Transverse colon (tissue), 4 donors: Measurements from ENCODE around the gene SLAMF1. TPM values are rescaled to one million over a fixed set of nuclear protein-coding genes. Genes with fewer than 3 reads are reported as not detected.

Experiments used
- DNase-seq: peaks from one replicate; pipeline ENCODE4 v3.0.0-alpha.2; 2019
- H3K27ac ChIP-seq, 4 donors: fragments of 200-600 bp; sonication (generic); 2 replicates each; pipeline ENCODE4 v1.5.1; 2016 to 2018; ENCODE audit warnings: inconsistent platforms in 4 of 4
- H3K27me3 ChIP-seq: fragments of 200-600 bp; sonication (generic); 2 replicates; pipeline ENCODE4 v1.5.1; 2017; ENCODE audit warnings: inconsistent platforms
- H3K36me3 ChIP-seq, 4 donors: fragments of 200-600 bp; sonication (generic); 2 replicates each; pipeline ENCODE4 v1.5.1; 2017 to 2019; ENCODE audit warnings: inconsistent platforms in 4 of 4
- H3K4me1 ChIP-seq, 4 donors: fragments of 200-600 bp; sonication (generic); 2 replicates each; pipeline ENCODE4 v1.5.1; 2017 to 2020; ENCODE audit warnings: inconsistent platforms in 4 of 4
- H3K4me3 ChIP-seq, 4 donors: fragments of 200-600 bp; sonication (generic); 1 replicate in 1 of 4; 2 replicates in 3 of 4; pipeline versions ENCODE4 v1.5.1 to v1.6.1; 2017 to 2019; ENCODE audit warnings: inconsistent platforms in 4 of 4
- H3K9me3 ChIP-seq, 2 donors: fragments of 200-600 bp; sonication (generic); 2 replicates each; pipeline ENCODE4 v1.5.1; 2017 to 2019; ENCODE audit warnings: inconsistent platforms in 2 of 2
- CTCF ChIP-seq, 5 experiments: fragments of 200-600 bp in 3 of 5; fragments of 450-650 bp in 2 of 5; sonication (generic) in 3 of 5; IDR thresholded peaks; 1 replicate in 2 of 5; 2 replicates in 3 of 5; pipeline ENCODE4 v1.5.1; 2016 to 2017; ENCODE audit warnings: antibody characterized with exemption in 5 of 5, inconsistent platforms in 3 of 5, mild to moderate bottlenecking in 2 of 5, moderate library complexity in 1 of 5
- EP300 ChIP-seq: sonication (generic); formaldehyde crosslinking; IDR thresholded peaks from one replicate; pipeline ENCODE4 v1.6.1; 2017; ENCODE audit warnings: antibody characterized with exemption, low read depth
- POLR2A ChIP-seq: fragments of 450-650 bp; IDR thresholded peaks from one replicate; pipeline ENCODE4 v1.6.1; 2016; ENCODE audit warnings: antibody characterized with exemption, mild to moderate bottlenecking, moderate library complexity
- POLR2AphosphoS5 ChIP-seq, 3 donors: sonication (generic); formaldehyde crosslinking; IDR thresholded peaks; one replicate each; pipeline ENCODE4 v1.6.1; 2016; ENCODE audit warnings: antibody characterized with exemption in 3 of 3
- WGBS, 2 donors: methylation state at CpG; one replicate each; pipeline ENCODE4 v1.1.5; 2018; ENCODE audit warnings: low coverage in 1 of 2; 5-methylcytosine and 5-hydroxymethylcytosine counted together
- in situ Hi-C, 4 donors: fragments of 200-750 bp; cut with MboI; loops; one replicate each; pipeline versions ENCODE4 v1.15.0 to v1.15.1; 2017; ENCODE audit warnings: low sequenced_read_pairs in 3 of 4, low pct_ligation_motif_present in 1 of 4, low pct_unique_long_range_greater_than_20kb in 1 of 4
- intact Hi-C: fragments of 100-400 bp; cut with DNase I; formaldehyde crosslinking; loops from one replicate; pipeline ENCODE4 v1.15.1; 2023; ENCODE audit warnings: low total_unique reads
- total RNA-seq, 4 donors: library from RNA; depleted of rRNA; stranded (reverse); fragments of >200 nt; gene quantifications; one replicate each; pipeline ENCODE4 v1.1.0, GENCODE V29; 2016

Gene SLAMF1
- total RNA-seq, 4 donors from 2014 or later = 1.1 to 3.3 (median 3.2) TPM; not detected in 1

- DNase-seq = no peak
- Histone ChIP-seq H3K4me3 (no peak overlapping the region), H3K4me1 (peaks cover 0 to 6% (median 2%) of the 10 kb centered on the region in 4 donors), H3K27ac (peak overlapping the region in 2 of 4 donors; percentile 37 to 55), H3K9me3 (no peaks in the 10 kb centered on the region), H3K36me3 (no peaks in the 10 kb centered on the region), H3K27me3 (no peaks in the 10 kb centered on the region)
- 61 to 85% methylated on average over 4 to 8 of the region's 8 CpGs for WGBS, 2 donors
- intact Hi-C loops (no loop called here), in situ Hi-C loops (no loop called here)
- TF ChIP-seq EP300 (no peak), CTCF (IDR thresholded peaks at IDR 0.05) (no peak), POLR2A (no peak), POLR2AphosphoS5 (IDR thresholded peaks at IDR 0.05) (no peak)
Observed at GRCh38 chr1:160641323-160642280, 5.2 kb downstream of the SLAMF1 start.

GRCh38 chr1:160640359-160641123 is 6.3 kb downstream of the SLAMF1 start:
- Histone ChIP-seq H3K27me3 (no peaks in the 10 kb centered on the region), H3K36me3 (no peaks in the 10 kb centered on the region), H3K27ac (peak overlapping the region in 2 of 4 donors; percentile 17 to 37), H3K4me3 (no peak overlapping the region), H3K4me1 (peaks cover 0 to 10% (median 2%) of the 10 kb centered on the region in 4 donors), H3K9me3 (no peaks in the 10 kb centered on the region)
- in situ Hi-C loops (no loop called here), intact Hi-C loops (no loop called here)
- DNase-seq = no peak
- TF ChIP-seq POLR2AphosphoS5 (IDR thresholded peaks at IDR 0.05) (no peak), CTCF (IDR thresholded peaks at IDR 0.05) (no peak), EP300 (no peak), POLR2A (no peak)
- WGBS, 2 donors = 77 to 88% methylated on average over 2 of the region's 2 CpGs

GRCh38 chr1:160639652-160640051 is 7.2 kb downstream of the SLAMF1 start:
- no peak for TF ChIP-seq EP300
- TF ChIP-seq CTCF (IDR thresholded peaks at IDR 0.05) = no peak
- TF ChIP-seq POLR2AphosphoS5 (IDR thresholded peaks at IDR 0.05) = no peak
- no peak for TF ChIP-seq POLR2A
- no peaks in the 10 kb centered on the region for H3K27me3 ChIP-seq
- in situ Hi-C loops = no loop called here
- WGBS, 2 donors = 30 to 41% methylated on average over 3 of the region's 3 CpGs
- H3K36me3 ChIP-seq = no peaks in the 10 kb centered on the region
- peak; percentile 37 for DNase-seq
- intact Hi-C loops = no loop called here
- H3K4me1 ChIP-seq = peaks cover 0 to 10% (median 2%) of the 10 kb centered on the region in 4 donors
- no peak overlapping the region for H3K4me3 ChIP-seq
- peak overlapping the region; percentile 5 to 54 (median 34) for H3K27ac ChIP-seq
- no peaks in the 10 kb centered on the region for H3K9me3 ChIP-seq

- intact Hi-C loops (no loop called here), in situ Hi-C loops (no loop called here)
- no peaks in the 10 kb centered on the region for H3K27me3 ChIP-seq
- H3K4me3 ChIP-seq = no peak overlapping the region
- 87 to 95% methylated on average over 6 of the region's 6 CpGs for WGBS, 2 donors
- TF ChIP-seq POLR2A (no peak), EP300 (no peak), CTCF (IDR thresholded peaks at IDR 0.05) (no peak), POLR2AphosphoS5 (IDR thresholded peaks at IDR 0.05) (no peak)
- no peaks in the 10 kb centered on the region for H3K9me3 ChIP-seq
- peak overlapping the region; percentile 5 to 54 (median 35) for H3K27ac ChIP-seq
- no peaks in the 10 kb centered on the region for H3K36me3 ChIP-seq
- H3K4me1 ChIP-seq = peaks cover 0 to 10% (median 2%) of the 10 kb centered on the region in 4 donors
- DNase-seq = no peak
Observed at GRCh38 chr1:160638926-160639325, 7.9 kb downstream of the SLAMF1 start.
